Astrocyte (in vitro differentiated cells and primary cell): ENCODE measurements around the gene KIAA0319L.

Source experiments
- EZH2 ChIP-seq: IDR thresholded peaks from 2 replicates; pipeline ENCODE4 v1.6.1; 2012; ENCODE audit warnings: mild to moderate bottlenecking, low read length, inconsistent platforms; ENCODE audit not compliant: insufficient read depth
- TF ChIP-seq, protein P1 (sequence below): IDR thresholded peaks from 2 replicates; pipeline ENCODE4 v1.5.1; 2011; ENCODE audit warnings: low read depth, mild to moderate bottlenecking, inconsistent platforms, low read length, moderate library complexity; ENCODE audit not compliant: insufficient read depth

DNA sequence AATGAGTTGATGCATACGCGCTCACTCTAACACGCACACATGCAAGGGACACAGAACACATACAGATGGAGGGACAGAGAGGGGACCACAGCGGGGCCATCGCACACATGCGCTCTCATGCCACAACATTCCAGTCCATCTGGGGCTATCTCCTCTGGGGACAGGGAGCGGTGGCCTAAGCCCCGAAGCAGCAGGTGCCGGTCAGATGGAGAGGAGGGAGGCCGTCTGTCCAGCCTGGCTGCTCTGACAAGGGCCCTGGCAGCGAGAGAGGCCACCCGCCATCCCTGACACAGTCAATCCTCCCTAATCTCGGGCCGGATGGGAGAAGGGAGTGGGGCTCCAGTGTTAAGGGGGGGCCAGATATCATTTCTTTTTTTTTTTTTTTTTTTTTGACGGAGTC lies 123.5 kb downstream of the KIAA0319L start:
- TF ChIP-seq, protein P1, sequence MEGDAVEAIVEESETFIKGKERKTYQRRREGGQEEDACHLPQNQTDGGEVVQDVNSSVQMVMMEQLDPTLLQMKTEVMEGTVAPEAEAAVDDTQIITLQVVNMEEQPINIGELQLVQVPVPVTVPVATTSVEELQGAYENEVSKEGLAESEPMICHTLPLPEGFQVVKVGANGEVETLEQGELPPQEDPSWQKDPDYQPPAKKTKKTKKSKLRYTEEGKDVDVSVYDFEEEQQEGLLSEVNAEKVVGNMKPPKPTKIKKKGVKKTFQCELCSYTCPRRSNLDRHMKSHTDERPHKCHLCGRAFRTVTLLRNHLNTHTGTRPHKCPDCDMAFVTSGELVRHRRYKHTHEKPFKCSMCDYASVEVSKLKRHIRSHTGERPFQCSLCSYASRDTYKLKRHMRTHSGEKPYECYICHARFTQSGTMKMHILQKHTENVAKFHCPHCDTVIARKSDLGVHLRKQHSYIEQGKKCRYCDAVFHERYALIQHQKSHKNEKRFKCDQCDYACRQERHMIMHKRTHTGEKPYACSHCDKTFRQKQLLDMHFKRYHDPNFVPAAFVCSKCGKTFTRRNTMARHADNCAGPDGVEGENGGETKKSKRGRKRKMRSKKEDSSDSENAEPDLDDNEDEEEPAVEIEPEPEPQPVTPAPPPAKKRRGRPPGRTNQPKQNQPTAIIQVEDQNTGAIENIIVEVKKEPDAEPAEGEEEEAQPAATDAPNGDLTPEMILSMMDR, result no peak
- no peak for TF ChIP-seq EZH2
